Neuronal stem cell (in vitro differentiated cells): Measurements from ENCODE around the gene CDKN2D.

ENCODE experiments used
- DNase-seq: peaks from one replicate; pipeline ENCODE4 v3.0.0-alpha.2; 2013; ENCODE audit warnings: low spot score
- H2AFZ ChIP-seq: one replicate; pipeline ENCODE4 v1.6.1; 2013; ENCODE audit warnings: mild to moderate bottlenecking, low read length, inconsistent platforms
- H2AK5ac ChIP-seq: 2 replicates; pipeline ENCODE4 v1.6.1; 2013; ENCODE audit warnings: low read depth, mild to moderate bottlenecking, inconsistent platforms, low read length, moderate library complexity, mixed read lengths
- H2BK120ac ChIP-seq: 2 replicates; pipeline ENCODE4 v1.6.1; 2013; ENCODE audit warnings: low read depth, mild to moderate bottlenecking, inconsistent platforms, low read length, moderate library complexity, mixed read lengths
- H2BK12ac ChIP-seq: one replicate; pipeline ENCODE4 v1.6.1; 2013; ENCODE audit warnings: low read length, inconsistent platforms
- H2BK15ac ChIP-seq: 2 replicates; pipeline ENCODE4 v1.6.1; 2013; ENCODE audit warnings: mild to moderate bottlenecking, low read length, inconsistent platforms, mixed read lengths
- H2BK5ac ChIP-seq: one replicate; pipeline ENCODE4 v1.6.1; 2013; ENCODE audit warnings: inconsistent platforms, mild to moderate bottlenecking, low read length, moderate library complexity
- H3K14ac ChIP-seq: one replicate; pipeline ENCODE4 v1.6.1; 2013; ENCODE audit warnings: low read length, inconsistent platforms
- H3K18ac ChIP-seq: 2 replicates; pipeline ENCODE4 v1.6.1; 2013; ENCODE audit warnings: low read length, inconsistent platforms
- H3K23ac ChIP-seq: 2 replicates; pipeline ENCODE4 v1.6.1; 2013; ENCODE audit warnings: low read depth, mild to moderate bottlenecking, mixed read lengths, low read length, inconsistent platforms; ENCODE audit not compliant: poor library complexity
- H3K27ac ChIP-seq: replicated peaks from 3 replicates; pipeline ENCODE4 v1.5.1; 2013; ENCODE audit warnings: low read length, inconsistent platforms
- H3K27me3 ChIP-seq, 3 experiments: 2 replicates each; pipeline ENCODE4 v1.6.1; 2013; ENCODE audit warnings: low read length in 3 of 3, mild to moderate bottlenecking in 2 of 3, inconsistent platforms in 1 of 3, low read depth in 1 of 3, mixed read lengths in 1 of 3, moderate library complexity in 1 of 3; ENCODE audit not compliant: control insufficient read depth in 3 of 3, insufficient read depth in 3 of 3
- H3K36me3 ChIP-seq, 2 donors: replicated peaks in 1 of 2; 2 replicates each; pipeline ENCODE4 v1.6.1; 2013; ENCODE audit warnings: low read length in 2 of 2; ENCODE audit not compliant: control insufficient read depth in 2 of 2, insufficient read depth in 2 of 2
- H3K4ac ChIP-seq: 2 replicates; pipeline ENCODE4 v1.6.1; 2013; ENCODE audit warnings: inconsistent platforms, mild to moderate bottlenecking, low read length, moderate library complexity
- H3K4me1 ChIP-seq, 2 donors: 1 replicate in 1 of 2; 2 replicates in 1 of 2; pipeline ENCODE4 v1.6.1; 2013; ENCODE audit warnings: low read length in 2 of 2, low read depth in 1 of 2; ENCODE audit not compliant: control insufficient read depth in 2 of 2, insufficient read depth in 1 of 2
- H3K4me2 ChIP-seq: one replicate; pipeline ENCODE4 v1.6.1; 2013; ENCODE audit warnings: mild to moderate bottlenecking, low read length, inconsistent platforms; ENCODE audit not compliant: insufficient read depth, poor library complexity, severe bottlenecking
- H3K4me3 ChIP-seq, 2 donors: 2 replicates each; pipeline ENCODE4 v1.5.1; 2013; ENCODE audit warnings: low read length in 2 of 2, mild to moderate bottlenecking in 2 of 2, inconsistent platforms in 1 of 2, moderate library complexity in 1 of 2
- H3K79me1 ChIP-seq: one replicate; pipeline ENCODE4 v1.6.1; 2013; ENCODE audit warnings: low read depth, mild to moderate bottlenecking, inconsistent platforms, low read length, moderate library complexity
- H3K9ac ChIP-seq: one replicate; pipeline ENCODE4 v1.6.1; 2013; ENCODE audit warnings: mild to moderate bottlenecking, low read depth, low read length, inconsistent platforms; ENCODE audit not compliant: poor library complexity
- H3K9me3 ChIP-seq, 2 donors: replicated peaks in 1 of 2; 2 replicates each; pipeline versions ENCODE3 to v1.6.1; 2013; ENCODE audit warnings: low read length in 2 of 2, mild to moderate bottlenecking in 2 of 2, inconsistent platforms in 1 of 2, low read depth in 1 of 2, mixed read lengths in 1 of 2, moderate library complexity in 1 of 2; ENCODE audit not compliant: control insufficient read depth in 2 of 2, insufficient read depth in 1 of 2
- H4K8ac ChIP-seq: one replicate; pipeline ENCODE4 v1.6.1; 2013; ENCODE audit warnings: low read depth, mild to moderate bottlenecking, inconsistent platforms, low read length, moderate library complexity
- H4K91ac ChIP-seq: one replicate; pipeline ENCODE4 v1.6.1; 2013; ENCODE audit warnings: low read length, low read depth, mild to moderate bottlenecking, inconsistent platforms; ENCODE audit not compliant: poor library complexity
- WGBS, 2 donors: extraction: QIAGEN DNeasy Blood & Tissue Kit; methylation state at CpG; one replicate each; pipeline ENCODE4 v1.1.7; 2013; ENCODE audit warnings: missing lambda C conversion rate in 2 of 2, mixed read lengths in 1 of 2; ENCODE audit not compliant: insufficient read length in 2 of 2, insufficient replicate concordance in 1 of 2; ENCODE audit errors: extremely low coverage in 2 of 2; 5-methylcytosine and 5-hydroxymethylcytosine counted together

CDKN2D gene

DNA sequence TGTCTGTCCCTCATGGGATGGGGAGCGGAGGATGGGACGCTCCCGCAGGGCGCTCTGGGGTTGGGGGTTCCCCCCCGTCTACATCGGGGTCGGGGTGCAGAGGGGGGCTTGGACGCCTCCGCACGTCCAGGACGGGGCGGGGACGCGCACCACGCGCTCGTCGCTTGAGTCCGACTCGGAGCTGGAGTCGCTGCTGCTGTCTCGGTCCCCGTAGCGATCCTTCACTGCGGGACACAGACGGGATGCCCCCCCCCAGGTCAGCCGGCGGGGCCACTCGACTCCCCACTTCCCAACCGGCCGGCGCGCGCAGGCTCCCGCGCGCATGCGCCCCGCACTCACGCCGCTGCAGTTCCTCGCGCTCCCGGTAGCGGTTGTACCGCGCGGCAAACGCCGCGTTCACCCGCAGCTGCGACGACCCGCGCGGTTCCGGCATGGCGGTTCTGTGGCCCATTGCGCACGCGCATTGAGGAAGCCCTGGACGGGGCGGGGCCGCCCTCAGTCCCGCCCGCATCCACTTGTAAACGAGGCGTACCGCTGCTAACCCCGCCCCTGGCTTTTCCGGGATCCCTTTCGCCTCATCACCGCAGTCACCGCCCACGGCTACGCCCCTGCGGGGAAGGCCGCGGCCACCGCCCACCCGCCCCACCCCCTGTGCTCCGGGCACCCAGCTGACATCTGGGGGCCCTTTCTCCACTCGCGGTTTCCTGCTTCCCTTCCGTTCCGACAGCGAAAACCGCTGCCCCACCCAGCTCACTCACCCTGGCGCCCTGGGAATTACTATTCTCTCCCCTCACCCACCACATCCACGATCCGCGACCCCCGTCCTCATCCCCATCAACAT lies 3.0 kb downstream of the CDKN2D start, which contains the start of gene KRI1:
Gene KRI1, minus strand, starts transcription at position 444 of the 841 bp plus-strand sequence. Its CDS starts 11 bp downstream, at position 433.
- H3K36me3 ChIP-seq: peaks cover 7 to 20% of the 10 kb centered on the region in 2 donors
- H2BK5ac ChIP-seq: peak within 1 kb of the TSS; percentile 39
- no peak within 1 kb of the TSS for H3K4ac ChIP-seq
- no peak within 1 kb of the TSS for H2BK12ac ChIP-seq
- peaks cover 7% of the 10 kb centered on the region for H3K79me1 ChIP-seq
- no peaks in the 10 kb centered on the region for H3K9me3 ChIP-seq
- H3K4me2 ChIP-seq: peak within 1 kb of the TSS; percentile 86
- H2BK15ac ChIP-seq: peak within 1 kb of the TSS; percentile 93
- peak within 1 kb of the TSS; percentile 94 for H3K23ac ChIP-seq
- WGBS, 2 donors: no CpG with 5 or more reads among the region's 94 CpGs
- H3K27me3 ChIP-seq: peaks cover 0 to 18% (median 4%) of the 10 kb centered on the region in 3 experiments
- peak; percentile 97 for DNase-seq
- no peak within 1 kb of the TSS for H4K91ac ChIP-seq
- H3K14ac ChIP-seq: peak within 1 kb of the TSS; percentile 89
- H3K27ac ChIP-seq: peak within 1 kb of the TSS; percentile 87
- H3K9ac ChIP-seq: peak within 1 kb of the TSS; percentile 98
- H2BK120ac ChIP-seq: peak within 1 kb of the TSS; percentile 89
- H3K4me3 ChIP-seq: peak within 1 kb of the TSS; percentile 85 to 94
- H3K18ac ChIP-seq: peak within 1 kb of the TSS; percentile 98
- H3K4me1 ChIP-seq: peaks cover 10 to 14% of the 10 kb centered on the region in 2 donors
- peak within 1 kb of the TSS; percentile 94 for H2AFZ ChIP-seq
- no peak within 1 kb of the TSS for H4K8ac ChIP-seq
- peak within 1 kb of the TSS; percentile 96 for H2AK5ac ChIP-seq

DNA sequence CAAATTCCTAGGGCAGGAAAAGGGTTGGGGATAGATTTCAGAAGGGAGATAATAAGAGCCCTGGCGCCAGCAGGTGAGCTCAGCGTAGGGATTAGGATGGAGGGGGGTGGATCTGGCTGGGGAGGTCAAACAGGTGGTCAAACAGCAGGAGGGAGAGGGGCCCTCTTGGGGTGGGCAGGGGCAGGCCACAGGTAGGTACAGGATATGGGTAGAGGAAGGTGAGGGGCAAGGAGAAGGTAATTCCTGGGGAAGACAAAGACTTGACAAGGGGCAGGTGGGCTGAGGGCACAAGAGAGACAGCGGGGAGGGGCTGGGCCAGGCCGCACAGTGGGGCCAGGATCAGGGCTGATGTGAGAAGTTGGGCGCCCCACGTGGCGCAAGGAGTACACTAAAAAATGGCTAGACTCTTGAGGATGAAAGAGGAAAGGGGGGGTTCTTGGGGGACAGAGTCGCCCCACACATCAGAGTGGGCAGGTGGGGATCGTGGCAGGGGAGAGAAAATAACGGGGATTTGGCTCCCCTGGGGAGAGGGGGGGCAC lies 3.7 kb downstream of the CDKN2D start:
- Histone ChIP-seq H2BK15ac (peak overlapping the region; percentile 89), H4K91ac (no peak overlapping the region), H2AK5ac (peak overlapping the region; percentile 96), H3K4me2 (peak overlapping the region; percentile 86), H3K36me3 (peaks cover 14 to 27% of the 10 kb centered on the region in 2 donors), H2BK12ac (no peak overlapping the region), H4K8ac (no peak overlapping the region), H3K23ac (no peak overlapping the region), H3K18ac (peak overlapping the region; percentile 98), H3K27me3 (peaks cover 0 to 18% (median 4%) of the 10 kb centered on the region in 3 experiments), H3K9me3 (peaks cover 0 to 2% of the 10 kb centered on the region in 2 donors), H2BK5ac (peak overlapping the region; percentile 39), H3K79me1 (peaks cover 7% of the 10 kb centered on the region), H3K4ac (no peak overlapping the region), H3K4me1 (peaks cover 10 to 14% of the 10 kb centered on the region in 2 donors), H3K9ac (peak overlapping the region; percentile 98), H3K4me3 (peak overlapping the region; percentile 85 to 94), H3K27ac (peak overlapping the region; percentile 87), H2BK120ac (no peak overlapping the region), H2AFZ (peak overlapping the region; percentile 94), H3K14ac (peak overlapping the region; percentile 89)
- peak; percentile 41 for DNase-seq
- WGBS, 2 donors: no CpG with 5 or more reads among the region's 10 CpGs

DNA sequence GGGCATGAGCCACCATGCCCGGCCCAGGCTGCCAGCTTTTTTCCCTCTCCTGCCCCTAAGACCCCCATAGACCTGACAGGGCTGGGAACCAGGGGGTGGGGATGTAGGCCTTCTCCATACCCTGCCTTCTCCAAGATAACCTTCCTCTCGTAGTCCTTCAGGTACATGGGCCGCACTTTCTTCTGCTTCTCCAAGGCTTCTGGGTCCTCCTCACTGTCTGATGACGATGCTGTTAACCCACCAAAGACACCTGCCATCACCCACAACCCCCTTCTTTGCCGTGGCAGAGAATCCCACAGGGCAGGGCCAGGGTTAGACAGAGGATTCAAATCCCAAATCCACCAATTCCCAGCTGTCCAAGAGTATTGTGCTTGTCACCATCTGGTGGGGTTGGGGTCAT lies 6.2 kb downstream of the CDKN2D start:
- DNase-seq: no peak
- Histone ChIP-seq H3K14ac (no peak overlapping the region), H3K9ac (no peak overlapping the region), H3K4me2 (no peak overlapping the region), H3K18ac (no peak overlapping the region), H3K27me3 (peaks cover 0 to 12% (median under 1%) of the 10 kb centered on the region in 3 experiments), H3K27ac (no peak overlapping the region), H3K4me1 (peaks cover 4 to 9% of the 10 kb centered on the region in 2 donors), H2BK5ac (no peak overlapping the region), H4K8ac (no peak overlapping the region), H3K4ac (no peak overlapping the region), H2BK12ac (no peak overlapping the region), H3K23ac (peak overlapping the region; percentile 6), H2AFZ (no peak overlapping the region), H3K36me3 (peaks cover 35 to 49% of the 10 kb centered on the region in 2 donors), H4K91ac (no peak overlapping the region), H3K4me3 (no peak overlapping the region), H2BK15ac (no peak overlapping the region), H2BK120ac (no peak overlapping the region), H2AK5ac (no peak overlapping the region), H3K9me3 (peaks cover 0 to 2% of the 10 kb centered on the region in 2 donors), H3K79me1 (peaks cover 7% of the 10 kb centered on the region)
- whole genome bisulfite sequencing, 2 donors: no CpG with 5 or more reads among the region's 5 CpGs

DNA sequence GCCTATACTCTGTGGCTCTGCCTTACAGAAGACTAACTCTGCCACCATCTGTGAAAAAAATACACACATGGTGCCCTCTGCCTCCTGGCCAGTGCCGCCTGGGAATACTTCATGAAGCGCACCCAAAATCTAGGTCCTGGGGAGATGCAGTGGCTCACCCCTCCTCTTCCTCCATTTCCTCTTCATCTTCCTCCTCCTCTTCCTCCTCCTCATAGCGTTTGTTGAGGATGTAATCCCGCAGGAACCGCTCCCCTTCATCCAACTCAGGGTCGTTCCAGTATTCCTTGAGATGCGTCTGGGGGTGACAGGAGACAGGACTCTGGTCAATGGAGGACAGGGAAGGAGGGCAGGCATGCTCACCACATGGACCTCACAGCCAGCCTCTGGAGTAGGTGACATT lies 8.6 kb downstream of the CDKN2D start:
- H3K4ac ChIP-seq: no peak overlapping the region
- no peak overlapping the region for H3K18ac ChIP-seq
- H3K23ac ChIP-seq: no peak overlapping the region
- no peak overlapping the region for H2BK5ac ChIP-seq
- peaks cover 1 to 3% of the 10 kb centered on the region in 2 donors for H3K4me1 ChIP-seq
- no peak overlapping the region for H4K8ac ChIP-seq
- H3K4me2 ChIP-seq: no peak overlapping the region
- H4K91ac ChIP-seq: no peak overlapping the region
- H2BK15ac ChIP-seq: no peak overlapping the region
- H2BK12ac ChIP-seq: no peak overlapping the region
- DNase-seq: no peak
- H2AFZ ChIP-seq: no peak overlapping the region
- no peaks in the 10 kb centered on the region for H3K27me3 ChIP-seq
- no peak overlapping the region for H3K4me3 ChIP-seq
- H3K27ac ChIP-seq: no peak overlapping the region
- H3K36me3 ChIP-seq: peaks cover 50 to 71% of the 10 kb centered on the region in 2 donors
- no peak overlapping the region for H3K9ac ChIP-seq
- WGBS, 2 donors: no CpG with 5 or more reads among the region's 7 CpGs
- H2AK5ac ChIP-seq: no peak overlapping the region
- no peak overlapping the region for H3K14ac ChIP-seq
- H3K79me1 ChIP-seq: peaks cover 5% of the 10 kb centered on the region
- H3K9me3 ChIP-seq: peaks cover 0 to 2% of the 10 kb centered on the region in 2 donors
- H2BK120ac ChIP-seq: no peak overlapping the region
